HepG2 (cell line): ENCODE measurements around the gene ATPAF1. TPM values are rescaled to one million over a fixed set of nuclear protein-coding genes. Genes with fewer than 3 reads are reported as not detected.

Source experiments
- ELF4 ChIP-seq: sonication (generic); formaldehyde crosslinking; IDR thresholded peaks from 2 replicates; pipeline ENCODE4 v1.5.0; 2020; ENCODE audit warnings: missing genetic modification reagents, mild to moderate bottlenecking, moderate library complexity, borderline replicate concordance
- FLYWCH1 ChIP-seq: sonication (generic); formaldehyde crosslinking; IDR thresholded peaks from 2 replicates; pipeline ENCODE4 v1.8.1; 2023; ENCODE audit warnings: mild to moderate bottlenecking, missing genetic modification reagents
- HOXA5 ChIP-seq: sonication (generic); formaldehyde crosslinking; IDR thresholded peaks from 2 replicates; pipeline ENCODE4 v1.4.0; 2020; ENCODE audit warnings: missing genetic modification reagents
- HOXA7 ChIP-seq: sonication (generic); formaldehyde crosslinking; IDR thresholded peaks from 2 replicates; pipeline ENCODE4 v1.8.1; 2022; ENCODE audit warnings: mild to moderate bottlenecking, missing genetic modification reagents, moderate library complexity
- JARID2 ChIP-seq: sonication (generic); formaldehyde crosslinking; IDR thresholded peaks from 2 replicates; pipeline ENCODE4 v1.8.1; 2023; ENCODE audit warnings: missing genetic modification reagents, inconsistent platforms; ENCODE audit not compliant: insufficient replicate concordance
- KAT8 ChIP-seq: IDR thresholded peaks from 2 replicates; pipeline ENCODE4 v1.6.1; 2016; ENCODE audit warnings: missing genetic modification reagents, missing compliant biosample characterization
- SP2 ChIP-seq: sonication (generic); formaldehyde crosslinking; IDR thresholded peaks from 2 replicates; pipeline ENCODE4 v1.5.1; 2020; ENCODE audit warnings: mild to moderate bottlenecking, missing genetic modification reagents
- ZNF264 ChIP-seq: sonication (generic); formaldehyde crosslinking; IDR thresholded peaks from 2 replicates; pipeline ENCODE4 v1.4.0; 2020; ENCODE audit warnings: missing genetic modification reagents
- ZNF331 ChIP-seq: sonication (generic); formaldehyde crosslinking; IDR thresholded peaks from 2 replicates; pipeline ENCODE4 v1.4.0; 2020; ENCODE audit warnings: missing genetic modification reagents
- ZNF337 ChIP-seq: sonication (generic); formaldehyde crosslinking; IDR thresholded peaks from 2 replicates; pipeline ENCODE4 v1.5.1; 2020; ENCODE audit warnings: missing genetic modification reagents, low read depth, mild to moderate bottlenecking, borderline replicate concordance
- ZNF33B ChIP-seq: sonication (generic); formaldehyde crosslinking; IDR thresholded peaks from 2 replicates; pipeline ENCODE4 v1.5.1; 2020; ENCODE audit warnings: mild to moderate bottlenecking, missing genetic modification reagents
- ZNF350 ChIP-seq: sonication (generic); formaldehyde crosslinking; IDR thresholded peaks from 2 replicates; pipeline ENCODE4 v1.4.0; 2020; ENCODE audit warnings: mild to moderate bottlenecking, low read depth, missing genetic modification reagents, borderline replicate concordance
- ZNF792 ChIP-seq: IDR thresholded peaks from 2 replicates; pipeline ENCODE4 v1.6.1; 2016
- ZNF883 ChIP-seq: sonication (generic); formaldehyde crosslinking; IDR thresholded peaks from 2 replicates; pipeline ENCODE4 v1.5.1; 2020; ENCODE audit warnings: mild to moderate bottlenecking, missing genetic modification reagents; ENCODE audit errors: not compliant biosample characterization
- polyA plus RNA-seq, 8 experiments: library from polyadenylated mRNA; depleted of rRNA in 3 of 8; stranded (reverse) in 7 of 8; unstranded in 1 of 8; fragments of >200 nt; fragmentation: Illumina TruSeq in 4 of 8; extraction: Trizol in 4 of 8; gene quantifications; 2 replicates each; pipeline versions ENCODE4 v1.2.1 to v1.2.3, GENCODE V29; 2011 to 2016; ENCODE audit warnings: low read depth in 4 of 8, missing spikeins in 1 of 8, mixed read lengths in 1 of 8; ENCODE audit not compliant: insufficient read depth in 1 of 8
- total RNA-seq, 5 experiments: library from RNA; depleted of rRNA; stranded (reverse); fragments of >200 nt; fragmentation: Illumina TruSeq; extraction: Trizol; gene quantifications; 2 replicates each; pipeline ENCODE4 v1.2.3, GENCODE V29; 2016; ENCODE audit warnings: low read depth in 1 of 5
- TF ChIP-seq, protein P1 (sequence below): sonication (generic); formaldehyde crosslinking; IDR thresholded peaks from 2 replicates; pipeline ENCODE4 v1.4.0; 2020; ENCODE audit warnings: mild to moderate bottlenecking, missing genetic modification reagents
- TF ChIP-seq, protein P2 (sequence below): sonication (generic); formaldehyde crosslinking; IDR thresholded peaks from 2 replicates; pipeline ENCODE4 v1.4.0; 2020; ENCODE audit warnings: mild to moderate bottlenecking, low read depth, missing genetic modification reagents
- TF ChIP-seq, protein P3 (sequence below): IDR thresholded peaks from 2 replicates; pipeline ENCODE4 v1.6.1; 2016; ENCODE audit warnings: missing compliant biosample characterization, missing genetic modification reagents, borderline replicate concordance
- TF ChIP-seq, protein P4 (sequence below): sonication (generic); formaldehyde crosslinking; conservative IDR thresholded peaks from 2 replicates; pipeline ENCODE4 v1.4.0; 2020; ENCODE audit warnings: missing genetic modification reagents

Gene ATPAF1
- total and polyA plus RNA-seq, 2 of the 13 experiments (the other 11 are each of a cell fraction or from before 2014, with no cell fraction given) = 66.6 to 76.7 TPM

DNA sequence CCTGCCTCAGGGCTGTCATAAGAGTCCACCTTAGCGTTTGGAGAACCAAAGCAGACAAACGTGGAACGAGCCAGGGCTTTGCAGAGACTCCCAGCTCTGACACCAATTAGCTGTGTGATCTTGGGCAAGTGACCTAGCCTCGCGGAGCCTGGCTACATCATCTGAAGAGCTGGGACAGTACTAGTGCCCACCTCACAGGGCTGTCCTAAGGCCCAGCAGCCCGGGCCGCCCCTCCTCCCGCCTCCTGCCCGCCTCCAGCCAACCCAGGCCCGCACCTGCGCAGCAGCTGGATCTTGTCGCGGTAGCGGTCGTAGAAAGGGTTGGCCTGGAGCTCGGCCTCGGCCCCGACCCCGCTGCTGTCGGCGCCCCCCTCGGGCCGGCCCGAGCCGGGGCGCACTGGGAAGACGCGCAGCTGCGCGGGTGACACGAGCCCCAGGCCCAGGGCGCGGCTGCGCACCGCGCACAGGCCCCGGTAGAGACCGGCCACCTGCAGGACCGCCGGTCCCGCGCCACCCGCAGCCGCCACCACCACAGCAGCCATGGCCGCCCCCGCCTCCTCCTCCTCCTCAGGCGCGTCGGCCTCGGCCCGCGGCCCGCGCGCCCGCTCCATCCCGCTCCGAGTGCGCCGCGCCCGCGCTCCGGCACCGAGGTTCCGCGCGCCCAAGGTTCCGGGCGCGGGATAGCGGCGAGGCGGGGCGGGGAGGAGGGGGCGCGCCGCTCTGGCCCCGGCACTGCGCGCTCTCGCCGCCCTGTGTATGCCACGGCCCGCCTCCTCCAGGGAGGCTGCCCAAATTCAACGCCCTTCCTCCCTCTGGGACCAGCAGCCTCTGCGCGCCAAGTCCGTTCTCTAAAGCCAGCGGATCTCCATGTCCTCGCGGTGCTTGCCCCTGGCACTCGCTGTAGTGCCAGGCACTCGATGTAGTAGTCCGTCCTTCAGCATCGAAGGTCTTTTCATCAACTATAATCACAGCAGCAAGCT lies at the start of gene ATPAF1 (continued):
- TF ChIP-seq, protein P1, sequence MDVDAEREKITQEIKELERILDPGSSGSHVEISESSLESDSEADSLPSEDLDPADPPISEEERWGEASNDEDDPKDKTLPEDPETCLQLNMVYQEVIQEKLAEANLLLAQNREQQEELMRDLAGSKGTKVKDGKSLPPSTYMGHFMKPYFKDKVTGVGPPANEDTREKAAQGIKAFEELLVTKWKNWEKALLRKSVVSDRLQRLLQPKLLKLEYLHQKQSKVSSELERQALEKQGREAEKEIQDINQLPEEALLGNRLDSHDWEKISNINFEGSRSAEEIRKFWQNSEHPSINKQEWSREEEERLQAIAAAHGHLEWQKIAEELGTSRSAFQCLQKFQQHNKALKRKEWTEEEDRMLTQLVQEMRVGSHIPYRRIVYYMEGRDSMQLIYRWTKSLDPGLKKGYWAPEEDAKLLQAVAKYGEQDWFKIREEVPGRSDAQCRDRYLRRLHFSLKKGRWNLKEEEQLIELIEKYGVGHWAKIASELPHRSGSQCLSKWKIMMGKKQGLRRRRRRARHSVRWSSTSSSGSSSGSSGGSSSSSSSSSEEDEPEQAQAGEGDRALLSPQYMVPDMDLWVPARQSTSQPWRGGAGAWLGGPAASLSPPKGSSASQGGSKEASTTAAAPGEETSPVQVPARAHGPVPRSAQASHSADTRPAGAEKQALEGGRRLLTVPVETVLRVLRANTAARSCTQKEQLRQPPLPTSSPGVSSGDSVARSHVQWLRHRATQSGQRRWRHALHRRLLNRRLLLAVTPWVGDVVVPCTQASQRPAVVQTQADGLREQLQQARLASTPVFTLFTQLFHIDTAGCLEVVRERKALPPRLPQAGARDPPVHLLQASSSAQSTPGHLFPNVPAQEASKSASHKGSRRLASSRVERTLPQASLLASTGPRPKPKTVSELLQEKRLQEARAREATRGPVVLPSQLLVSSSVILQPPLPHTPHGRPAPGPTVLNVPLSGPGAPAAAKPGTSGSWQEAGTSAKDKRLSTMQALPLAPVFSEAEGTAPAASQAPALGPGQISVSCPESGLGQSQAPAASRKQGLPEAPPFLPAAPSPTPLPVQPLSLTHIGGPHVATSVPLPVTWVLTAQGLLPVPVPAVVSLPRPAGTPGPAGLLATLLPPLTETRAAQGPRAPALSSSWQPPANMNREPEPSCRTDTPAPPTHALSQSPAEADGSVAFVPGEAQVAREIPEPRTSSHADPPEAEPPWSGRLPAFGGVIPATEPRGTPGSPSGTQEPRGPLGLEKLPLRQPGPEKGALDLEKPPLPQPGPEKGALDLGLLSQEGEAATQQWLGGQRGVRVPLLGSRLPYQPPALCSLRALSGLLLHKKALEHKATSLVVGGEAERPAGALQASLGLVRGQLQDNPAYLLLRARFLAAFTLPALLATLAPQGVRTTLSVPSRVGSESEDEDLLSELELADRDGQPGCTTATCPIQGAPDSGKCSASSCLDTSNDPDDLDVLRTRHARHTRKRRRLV = no peak
- TF ChIP-seq ZNF331 (peak; percentile 49; the same call in 1 of the 2 replicates), ELF4 (CRISPR knock-in tag) (no peak), HOXA5 (no peak), FLYWCH1 (CRISPR knock-in tag) (no peak), ZNF337 (CRISPR knock-in tag) (no peak), ZNF264 (CRISPR knock-in tag) (no peak), JARID2 (CRISPR knock-in tag) (no peak), KAT8 (no peak), SP2 (CRISPR knock-in tag) (no peak), ZNF883 (CRISPR knock-in tag) (no peak), ZNF33B (no peak), HOXA7 (CRISPR knock-in tag) (no peak), ZNF792 (CRISPR knock-in tag) (no peak), ZNF350 (CRISPR knock-in tag) (no peak)
- TF ChIP-seq, protein P2, sequence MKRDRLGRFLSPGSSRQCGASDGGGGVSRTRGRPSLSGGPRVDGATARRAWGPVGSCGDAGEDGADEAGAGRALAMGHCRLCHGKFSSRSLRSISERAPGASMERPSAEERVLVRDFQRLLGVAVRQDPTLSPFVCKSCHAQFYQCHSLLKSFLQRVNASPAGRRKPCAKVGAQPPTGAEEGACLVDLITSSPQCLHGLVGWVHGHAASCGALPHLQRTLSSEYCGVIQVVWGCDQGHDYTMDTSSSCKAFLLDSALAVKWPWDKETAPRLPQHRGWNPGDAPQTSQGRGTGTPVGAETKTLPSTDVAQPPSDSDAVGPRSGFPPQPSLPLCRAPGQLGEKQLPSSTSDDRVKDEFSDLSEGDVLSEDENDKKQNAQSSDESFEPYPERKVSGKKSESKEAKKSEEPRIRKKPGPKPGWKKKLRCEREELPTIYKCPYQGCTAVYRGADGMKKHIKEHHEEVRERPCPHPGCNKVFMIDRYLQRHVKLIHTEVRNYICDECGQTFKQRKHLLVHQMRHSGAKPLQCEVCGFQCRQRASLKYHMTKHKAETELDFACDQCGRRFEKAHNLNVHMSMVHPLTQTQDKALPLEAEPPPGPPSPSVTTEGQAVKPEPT (CRISPR knock-in tag) = no peak; the same call in 1 of the 2 replicates
- TF ChIP-seq, protein P3, sequence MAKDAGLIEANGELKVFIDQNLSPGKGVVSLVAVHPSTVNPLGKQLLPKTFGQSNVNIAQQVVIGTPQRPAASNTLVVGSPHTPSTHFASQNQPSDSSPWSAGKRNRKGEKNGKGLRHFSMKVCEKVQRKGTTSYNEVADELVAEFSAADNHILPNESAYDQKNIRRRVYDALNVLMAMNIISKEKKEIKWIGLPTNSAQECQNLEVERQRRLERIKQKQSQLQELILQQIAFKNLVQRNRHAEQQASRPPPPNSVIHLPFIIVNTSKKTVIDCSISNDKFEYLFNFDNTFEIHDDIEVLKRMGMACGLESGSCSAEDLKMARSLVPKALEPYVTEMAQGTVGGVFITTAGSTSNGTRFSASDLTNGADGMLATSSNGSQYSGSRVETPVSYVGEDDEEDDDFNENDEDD = peak; percentile 84
- TF ChIP-seq, protein P4, sequence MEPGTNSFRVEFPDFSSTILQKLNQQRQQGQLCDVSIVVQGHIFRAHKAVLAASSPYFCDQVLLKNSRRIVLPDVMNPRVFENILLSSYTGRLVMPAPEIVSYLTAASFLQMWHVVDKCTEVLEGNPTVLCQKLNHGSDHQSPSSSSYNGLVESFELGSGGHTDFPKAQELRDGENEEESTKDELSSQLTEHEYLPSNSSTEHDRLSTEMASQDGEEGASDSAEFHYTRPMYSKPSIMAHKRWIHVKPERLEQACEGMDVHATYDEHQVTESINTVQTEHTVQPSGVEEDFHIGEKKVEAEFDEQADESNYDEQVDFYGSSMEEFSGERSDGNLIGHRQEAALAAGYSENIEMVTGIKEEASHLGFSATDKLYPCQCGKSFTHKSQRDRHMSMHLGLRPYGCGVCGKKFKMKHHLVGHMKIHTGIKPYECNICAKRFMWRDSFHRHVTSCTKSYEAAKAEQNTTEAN (CRISPR knock-in tag) = no peak
